Activated CD4-positive, alpha-beta T cell treated with anti-CD3 and anti-CD28 coated beads, Interleukin-10, Interleukin-2, amounts not matched to agents 100 ng/mL and 50 ng/mL, durations not matched to agents 16 hours and 8 hours (primary cell): ENCODE results near the gene EGFL7.

Experiments used
- DNase-seq: peaks from one replicate; pipeline ENCODE4 v3.0.0-alpha.2; 2020

Gene EGFL7

GRCh38 chr9:136645352-136645902, 17.3 kb upstream of the EGFL7 start:
- DNase-seq: no peak

GRCh38 chr9:136645903-136646754, 16.6 kb upstream of the EGFL7 start:
- DNase-seq: no peak

- no peak for DNase-seq
These were observed 15.6 kb upstream of the EGFL7 start for GRCh38 chr9:136646827-136647711.

- DNase-seq: no peak
These were observed 14.0 kb upstream of the EGFL7 start for GRCh38 chr9:136648751-136649150.

- DNase-seq: no peak
These were observed 12.7 kb upstream of the EGFL7 start for GRCh38 chr9:136650021-136650420.

- DNase-seq: no peak
These were observed 12.1 kb upstream of the EGFL7 start for GRCh38 chr9:136650648-136651047.

- no peak for DNase-seq
These were observed 10.9 kb upstream of the EGFL7 start for GRCh38 chr9:136651860-136652259.

- DNase-seq: no peak
These were observed 9.2 kb upstream of the EGFL7 start for GRCh38 chr9:136653323-136654079.

- no peak for DNase-seq
These were observed 7.7 kb upstream of the EGFL7 start for GRCh38 chr9:136654820-136655535.

- DNase-seq: no peak
These were observed 7.1 kb upstream of the EGFL7 start for GRCh38 chr9:136655536-136656182.

GRCh38 chr9:136656183-136656738, 6.5 kb upstream of the EGFL7 start:
- no peak for DNase-seq

GRCh38 chr9:136656795-136657611, 5.7 kb upstream of the EGFL7 start:
- no peak for DNase-seq

- no peak for DNase-seq
These were observed 4.5 kb upstream of the EGFL7 start for GRCh38 chr9:136657974-136658848.

GRCh38 chr9:136658849-136659535, 3.7 kb upstream of the EGFL7 start:
- no peak for DNase-seq

GRCh38 chr9:136659861-136660784, 2.6 kb upstream of the EGFL7 start:
- no peak for DNase-seq

GRCh38 chr9:136660971-136661550, 1.7 kb upstream of the EGFL7 start:
- no peak for DNase-seq
